ENCODE results near the gene MELK. TPM values are rescaled to one million over a fixed set of nuclear protein-coding genes. Genes with fewer than 3 reads are reported as not detected.

The MELK gene
- total and polyA plus RNA-seq, 2 of the 4 experiments (the other 2 are of a cell fraction) = 20.8 to 27.4 TPM

- no peak for TF ChIP-seq RAD21 (IDR thresholded peaks at IDR 0.05; ENCODE audit: low read length)
- TF ChIP-seq MAFK (IDR thresholded peaks at IDR 0.05; ENCODE audit: low read depth, low read length) = no peak
- TF ChIP-seq FOS (IDR thresholded peaks at IDR 0.05; ENCODE audit: low read depth, low read length) = no peak
- no peak for TF ChIP-seq CEBPB (IDR thresholded peaks at IDR 0.05; ENCODE audit: low read depth, low read length)
- no peak for TF ChIP-seq NFE2L2 (IDR thresholded peaks at IDR 0.05; ENCODE audit: low read depth, low read length)
These were observed 143.8 kb downstream of the MELK start (continued) for GRCh38 chr9:36716496-36716895.

DNA sequence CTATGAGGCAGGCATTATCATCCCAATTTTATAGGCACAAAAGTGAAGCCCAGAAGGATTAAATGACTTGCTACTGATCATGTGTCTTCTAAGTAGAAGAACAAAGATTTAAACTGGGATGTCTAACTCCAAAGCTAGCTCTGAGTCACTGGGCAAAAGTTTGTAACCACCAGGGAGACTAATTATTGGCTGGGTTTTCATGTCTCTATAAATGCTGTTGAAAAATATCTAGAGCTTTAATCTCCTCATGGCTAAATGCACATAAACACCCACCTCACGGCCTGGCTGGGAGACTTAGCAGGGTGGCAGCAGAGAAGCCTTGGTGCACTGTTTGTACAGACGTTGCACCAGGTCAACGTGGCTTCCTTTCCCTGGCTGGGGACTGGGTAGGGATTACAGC, 144.6 kb downstream of the MELK start:
- Histone ChIP-seq H3K4me2 (ENCODE audit: low read depth, low read length) (no peak overlapping the region), H2BK15ac (ENCODE audit: low read depth, low read length) (no peak overlapping the region), H2BK20ac (ENCODE audit: low read depth, low read length) (no peak overlapping the region), H3K14ac (replicated peaks; ENCODE audit: low read depth, low read length) (no peak overlapping the region), H3K18ac (ENCODE audit: low read depth, low read length) (no peak overlapping the region), H4K8ac (ENCODE audit: low read depth in 2 of 2, low read length in 2 of 2) (no peak overlapping the region), H2AFZ (replicated peaks; ENCODE audit: low read length, poor library complexity) (no peak overlapping the region), H2AK5ac (ENCODE audit: low read depth, low read length) (no peak overlapping the region), H3K36me3 (ENCODE audit: control insufficient read depth, insufficient read depth, low read length) (no peaks in the 10 kb centered on the region), H3K9me3 (ENCODE audit: control insufficient read depth, insufficient read depth, low read length) (no peaks in the 10 kb centered on the region), H4K5ac (ENCODE audit: low read depth, low read length) (no peak overlapping the region), H3K9ac (ENCODE audit: low read depth, low read length) (no peak overlapping the region), H4K91ac (ENCODE audit: insufficient read depth, low read depth, low read length) (no peak overlapping the region), H3K9me1 (ENCODE audit: insufficient read depth, low read length) (no peaks in the 10 kb centered on the region; the same call in 1 of the 2 replicates), H3K27ac (ENCODE audit: insufficient read depth, low read length) (no peak overlapping the region), H3K23ac (ENCODE audit: low read depth, low read length) (no peak overlapping the region), H3K79me1 (ENCODE audit: low read depth in 1 of 2, low read length in 2 of 2) (no peaks in the 10 kb centered on the region), H3K27me3 (ENCODE audit: control insufficient read depth, insufficient read depth, low read length) (peaks cover 8% of the 10 kb centered on the region), H2BK120ac (ENCODE audit: low read depth, low read length) (no peak overlapping the region), H3K4me1 (ENCODE audit: control insufficient read depth, insufficient read depth, low read length) (no peaks in the 10 kb centered on the region; the same call in 1 of the 2 replicates), H3K4ac (ENCODE audit: low read depth, low read length) (no peak overlapping the region), H3K56ac (ENCODE audit: extremely low read depth, insufficient read depth, low read length) (no peak overlapping the region), H2AK9ac (replicated peaks; ENCODE audit: low read depth, low read length, poor library complexity) (no peak overlapping the region), H2BK5ac (ENCODE audit: low read depth, low read length, poor library complexity, severe bottlenecking) (no peak overlapping the region), H3K4me3 (ENCODE audit: insufficient read depth, low read depth, low read length) (no peak overlapping the region), H4K20me1 (ENCODE audit: insufficient read depth, low read length) (no peaks in the 10 kb centered on the region)
- CTCF ChIA-PET = no interaction called here
- POLR2A ChIA-PET (ENCODE audit: unreplicated experiment) = no interaction called here
- intact Hi-C loops (cut with micrococcal nuclease) (no loop called here), dilution Hi-C loops (cut with HindIII; ENCODE audit: low sequenced_read_pairs, unreplicated experiment) (no loop called here), in situ Hi-C loops (cut with MboI; ENCODE audit: low sequenced_read_pairs) (no loop called here)
- no CpG with 5 or more reads among the region's 3 CpGs for WGBS, 2 experiments (ENCODE audit: extremely low coverage in 2 of 2, insufficient read length in 1 of 2)
- DNase-seq = peak; percentile 26
- no TSS peak for BruUV-seq (replicated peaks)
- no peak for ATAC-seq (ENCODE audit: low read depth)
- TF ChIP-seq, protein P1, sequence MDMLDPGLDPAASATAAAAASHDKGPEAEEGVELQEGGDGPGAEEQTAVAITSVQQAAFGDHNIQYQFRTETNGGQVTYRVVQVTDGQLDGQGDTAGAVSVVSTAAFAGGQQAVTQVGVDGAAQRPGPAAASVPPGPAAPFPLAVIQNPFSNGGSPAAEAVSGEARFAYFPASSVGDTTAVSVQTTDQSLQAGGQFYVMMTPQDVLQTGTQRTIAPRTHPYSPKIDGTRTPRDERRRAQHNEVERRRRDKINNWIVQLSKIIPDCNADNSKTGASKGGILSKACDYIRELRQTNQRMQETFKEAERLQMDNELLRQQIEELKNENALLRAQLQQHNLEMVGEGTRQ (IDR thresholded peaks at IDR 0.05; ENCODE audit: low read depth, low read length) = no peak
- no peak for TF ChIP-seq CEBPB (IDR thresholded peaks at IDR 0.05; ENCODE audit: low read depth, low read length)
- TF ChIP-seq NFE2L2 (IDR thresholded peaks at IDR 0.05; ENCODE audit: low read depth, low read length) = no peak
- no peak for TF ChIP-seq MAFK (IDR thresholded peaks at IDR 0.05; ENCODE audit: low read depth, low read length)
- TF ChIP-seq FOS (IDR thresholded peaks at IDR 0.05; ENCODE audit: low read depth, low read length) = no peak
- no peak for TF ChIP-seq RFX5 (IDR thresholded peaks at IDR 0.05; ENCODE audit: low read depth, low read length)
- TF ChIP-seq RAD21 (IDR thresholded peaks at IDR 0.05; ENCODE audit: low read length) = no peak
- TF ChIP-seq CHD1 (IDR thresholded peaks at IDR 0.05; ENCODE audit: low read depth, low read length) = no peak
- no peak for TF ChIP-seq BHLHE40 (IDR thresholded peaks at IDR 0.05; ENCODE audit: low read depth, low read length)
- no peak for TF ChIP-seq POLR2A (IDR thresholded peaks at IDR 0.05; ENCODE audit: low read depth, low read length)
- no peak for TF ChIP-seq SMC3 (IDR thresholded peaks at IDR 0.05; ENCODE audit: low read depth, low read length)
- no peak for TF ChIP-seq MAZ (IDR thresholded peaks at IDR 0.05; ENCODE audit: borderline replicate concordance, low read depth, low read length)
- TF ChIP-seq ELK1 (IDR thresholded peaks at IDR 0.05; ENCODE audit: borderline replicate concordance, low read depth, low read length) = no peak
- TF ChIP-seq MXI1 (IDR thresholded peaks at IDR 0.05; ENCODE audit: borderline replicate concordance, low read depth, low read length) = no peak
- TF ChIP-seq RCOR1 (IDR thresholded peaks at IDR 0.05; ENCODE audit: insufficient replicate concordance, low read length) = no peak
